NCI-H1417 (cell line): Measurements from ENCODE around the gene VPS13D.
"Not testable (repeated sequence)": the region's sequence is repeated elsewhere in the genome, so short reads cannot be mapped to it uniquely, and the experiment has no call there.

Experiments
- DNase-seq, 3 experiments: peaks; one replicate each; lab custom pipeline; 2025; lab: John Stamatoyannopoulos, UW

The VPS13D gene

GRCh38 chr1:12285496-12286143 lies 55.8 kb downstream of the VPS13D start:
- no peak for DNase-seq

DNA sequence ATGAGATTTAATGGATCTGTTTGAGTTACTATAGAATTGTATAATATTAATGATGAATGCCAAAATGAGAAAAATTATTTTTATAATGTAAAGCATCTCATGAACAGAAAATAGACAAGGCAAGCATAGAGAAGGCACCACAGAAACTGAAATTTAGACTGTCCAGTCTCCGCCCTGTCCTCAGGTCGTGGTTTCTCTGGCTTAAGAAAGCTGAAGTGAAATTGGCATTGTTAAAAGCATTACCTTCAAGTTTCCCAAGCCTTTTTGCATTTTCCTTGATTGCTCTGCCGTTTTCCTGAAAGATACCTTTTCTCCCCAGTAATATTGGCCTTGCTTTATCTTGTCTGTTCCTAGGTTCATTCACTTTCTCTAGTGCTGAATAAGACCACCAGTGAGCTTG lies 58.0 kb downstream of the VPS13D start:
- DNase-seq = no peak

DNA sequence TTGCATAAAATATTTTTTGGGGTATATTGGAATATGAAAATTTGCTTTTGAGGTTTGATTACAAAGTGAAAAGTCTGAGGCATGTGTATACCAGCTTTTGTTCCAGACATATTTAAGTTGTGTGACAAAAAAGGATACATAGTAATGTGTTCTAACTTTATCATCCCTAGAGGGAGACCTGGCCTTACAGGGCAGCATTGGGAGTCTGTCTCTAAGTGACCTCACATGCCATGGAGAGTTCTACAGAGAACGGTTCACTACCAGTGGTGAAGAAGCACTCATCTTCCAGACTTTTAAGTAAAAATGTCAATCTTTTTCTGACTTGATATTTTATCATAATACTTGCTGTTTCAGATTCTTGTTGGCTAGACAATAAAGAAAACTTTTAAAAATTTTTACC lies 61.0 kb downstream of the VPS13D start:
- DNase-seq = no peak

DNA sequence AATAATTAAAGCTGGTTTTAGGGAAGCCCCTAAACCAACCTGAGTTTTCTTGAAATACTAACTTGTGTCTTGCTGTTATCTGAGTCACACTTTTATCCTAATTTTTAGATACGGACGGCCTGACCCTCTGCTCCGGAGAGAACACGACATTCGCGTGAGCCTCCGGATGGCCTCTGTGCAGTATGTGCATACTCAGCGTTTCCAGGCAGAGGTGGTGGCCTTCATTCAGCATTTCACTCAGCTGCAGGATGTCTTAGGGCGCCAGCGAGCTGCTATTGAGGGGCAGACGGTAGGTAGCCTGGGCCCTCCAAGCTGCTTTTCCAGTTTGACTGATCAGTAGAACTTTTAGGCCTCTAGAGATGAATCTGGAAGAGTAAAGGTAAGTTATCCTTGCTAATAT lies 63.6 kb downstream of the VPS13D start:
- no peak for DNase-seq

- DNase-seq = no peak
These were observed 64.2 kb downstream of the VPS13D start for GRCh38 chr1:12294076-12294475.

GRCh38 chr1:12296016-12296415 lies 66.2 kb downstream of the VPS13D start:
- DNase-seq = no peak

GRCh38 chr1:12296623-12297022 lies 66.8 kb downstream of the VPS13D start:
- no peak for DNase-seq

DNA sequence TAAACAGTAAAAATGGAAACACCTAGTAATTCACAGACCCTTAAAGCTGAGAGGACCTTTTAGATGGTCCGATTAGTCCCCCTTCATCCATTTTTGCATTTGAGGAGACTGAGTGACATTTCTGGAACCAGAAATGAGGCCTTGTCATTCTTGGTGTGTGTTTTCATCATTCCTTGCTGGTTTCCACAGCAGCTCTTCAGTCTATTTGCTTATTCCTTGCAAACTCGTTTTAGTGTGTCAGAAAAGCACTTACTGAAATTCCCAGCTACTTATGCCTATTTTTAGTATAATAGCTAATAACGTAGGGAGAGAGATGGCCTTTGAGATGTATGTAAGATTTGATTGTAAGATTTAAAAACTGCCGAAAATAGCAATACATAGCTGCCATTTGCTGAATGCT lies 70.9 kb downstream of the VPS13D start:
- DNase-seq = no peak

GRCh38 chr1:12301518-12302237 lies 71.8 kb downstream of the VPS13D start:
- no peak for DNase-seq

DNA sequence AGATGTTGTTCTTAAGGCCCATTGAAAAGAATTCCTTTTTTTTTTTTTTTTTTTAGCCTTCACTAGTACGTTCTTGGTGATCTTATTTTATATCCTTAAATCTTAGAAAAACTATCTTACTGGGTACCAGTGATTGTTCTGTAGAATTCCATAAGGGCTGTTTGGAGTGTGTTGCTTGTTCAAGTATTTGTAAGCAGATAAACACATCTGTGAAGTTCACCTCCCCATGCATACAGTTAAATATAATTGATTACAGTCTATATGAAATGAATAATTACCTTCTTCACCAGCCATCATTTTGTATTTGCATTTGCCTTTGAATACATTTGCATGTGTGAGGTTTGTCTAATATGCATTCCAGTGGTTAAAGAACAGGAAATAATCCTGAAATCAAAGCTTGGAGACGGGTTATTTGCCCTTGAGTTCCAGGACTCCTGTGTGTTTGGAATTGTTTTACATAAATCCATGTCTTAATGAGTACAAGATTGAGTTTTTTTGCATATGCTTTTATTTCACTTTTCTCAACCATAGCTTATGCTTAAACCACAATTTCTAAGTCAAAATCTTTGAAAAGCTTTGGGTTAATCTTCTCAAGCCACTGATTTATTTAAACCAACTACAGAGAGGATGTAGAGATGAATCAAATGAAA lies 73.1 kb downstream of the VPS13D start:
- DNase-seq = no peak

DNA sequence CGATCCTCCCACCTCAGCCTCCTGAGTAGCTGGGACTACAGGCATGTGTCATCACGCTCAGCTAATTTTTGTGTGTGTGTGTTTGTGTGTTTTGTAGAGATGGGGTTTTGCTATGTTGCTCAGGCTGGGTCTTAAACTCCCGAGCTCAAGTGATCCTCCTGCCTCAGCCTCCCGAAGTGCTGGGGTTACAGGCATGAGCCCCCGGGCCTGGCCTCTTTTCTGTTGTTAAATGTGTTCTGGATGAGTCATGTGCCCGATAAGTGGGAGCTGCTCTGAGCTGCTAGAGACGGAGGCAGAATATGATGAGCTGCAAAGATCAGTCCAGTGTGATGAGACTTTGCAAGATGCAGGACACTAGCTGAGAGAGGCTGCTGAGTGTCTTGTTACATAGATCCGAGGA lies 75.5 kb downstream of the VPS13D start:
- no peak for DNase-seq

GRCh38 chr1:12309783-12310742 lies 80.2 kb downstream of the VPS13D start:
- no peak for DNase-seq

- DNase-seq = peak in 1 of 3 experiments; percentile 35
These were observed 84.6 kb downstream of the VPS13D start for GRCh38 chr1:12314333-12314903.

- no peak for DNase-seq
These were observed 85.3 kb downstream of the VPS13D start for GRCh38 chr1:12315146-12315545.

GRCh38 chr1:12316331-12316730 lies 86.5 kb downstream of the VPS13D start:
- no peak for DNase-seq

DNA sequence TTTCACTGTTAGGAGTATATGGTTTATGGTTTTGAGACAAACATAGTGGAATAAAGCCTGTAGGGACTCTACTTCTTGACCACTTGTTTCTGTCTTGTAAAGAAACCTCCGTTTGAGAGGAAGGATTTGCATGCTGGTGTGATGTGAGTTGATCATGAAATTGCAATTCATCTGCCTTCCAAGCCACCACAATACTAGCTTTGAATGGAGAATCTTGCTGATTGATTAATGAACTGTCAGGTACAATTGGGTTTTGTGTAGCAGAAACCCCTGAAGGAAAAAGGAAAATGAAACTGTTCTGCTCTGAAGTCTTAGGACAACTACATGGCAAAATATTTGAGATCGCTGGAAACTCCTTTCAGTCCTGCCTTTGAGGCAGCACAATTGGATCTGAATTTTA lies 90.7 kb downstream of the VPS13D start:
- DNase-seq = no peak

- no peak for DNase-seq
These were observed 94.6 kb downstream of the VPS13D start for GRCh38 chr1:12324423-12324822.

DNA sequence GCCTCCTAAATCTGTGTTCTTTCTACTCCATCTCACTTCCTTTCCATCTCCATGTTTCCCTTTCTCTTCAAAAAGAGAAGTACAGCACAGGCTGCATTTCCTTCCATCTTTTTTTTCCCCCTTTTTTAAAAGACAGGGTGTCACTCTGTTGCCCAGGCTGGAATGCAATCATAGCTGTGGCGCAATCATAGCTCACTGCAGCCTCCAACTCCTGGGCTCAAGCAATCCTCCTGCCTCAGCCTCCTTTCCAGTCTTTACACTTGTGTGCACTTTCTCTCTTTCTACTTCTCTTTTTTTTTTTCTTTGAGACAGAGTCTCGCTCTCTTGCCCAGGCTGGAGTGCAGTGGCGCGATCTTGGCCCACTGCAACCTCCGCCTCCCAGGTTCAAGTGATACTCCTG lies 95.1 kb downstream of the VPS13D start:
- DNase-seq = not testable (repeated sequence)

DNA sequence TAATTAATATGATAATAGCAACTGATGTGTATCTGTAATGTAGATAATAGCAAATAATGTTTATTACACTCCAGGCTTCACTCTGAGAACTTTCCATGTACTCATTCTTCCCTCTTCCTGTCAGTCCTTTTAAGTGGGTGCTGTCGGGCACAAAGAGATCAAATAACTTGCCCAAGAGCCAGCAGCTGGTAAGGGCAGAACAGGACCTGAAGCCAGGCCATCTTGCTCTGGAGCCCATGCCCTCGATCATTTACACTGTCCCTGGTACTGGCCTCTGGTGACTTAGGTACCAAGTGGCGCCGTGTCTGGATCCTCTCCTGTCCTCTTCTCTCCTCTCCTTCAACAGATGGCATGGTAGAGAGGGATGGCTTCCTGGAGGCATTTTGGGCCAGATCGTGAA lies 97.2 kb downstream of the VPS13D start:
- no peak for DNase-seq

GRCh38 chr1:12327566-12327965 lies 97.7 kb downstream of the VPS13D start:
- DNase-seq = no peak

- no peak for DNase-seq
These were observed 103.4 kb downstream of the VPS13D start for GRCh38 chr1:12333036-12333785.
